ENCODE measurements around the gene BRD8.

DNA sequence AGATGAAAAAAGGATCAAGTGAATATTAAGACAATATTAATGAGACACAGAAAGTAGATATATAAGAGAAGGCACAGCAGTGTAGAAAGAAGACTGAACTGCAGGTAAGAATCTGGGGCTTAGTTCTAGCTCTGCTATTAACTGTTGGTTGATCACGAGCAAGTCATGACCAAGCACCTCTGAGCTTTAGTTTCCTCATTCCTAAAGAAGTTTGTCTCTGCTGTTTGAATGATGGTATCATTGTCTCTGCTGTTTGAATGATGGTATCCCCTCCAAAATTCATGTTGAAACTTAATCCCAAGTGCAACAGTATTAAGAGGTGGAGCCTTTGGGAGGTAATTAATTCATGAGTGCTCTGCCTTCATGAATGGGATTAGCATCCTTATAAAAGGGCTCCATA is 36.7 kb downstream of the BRD8 start:
- TF ChIP-seq EZH2 (IDR thresholded peaks at IDR 0.05; ENCODE audit: borderline replicate concordance) (no peak), CTCF (IDR thresholded peaks at IDR 0.05; ENCODE audit: poor library complexity) (no peak)
